ENCODE measurements around the gene VAV1. TPM values are rescaled to one million over a fixed set of nuclear protein-coding genes. Genes with fewer than 3 reads are reported as not detected.

The VAV1 gene
- total RNA-seq, 1 experiment from 2014 or later, result 0.05 TPM

- POLR2A ChIA-PET, result no interaction called here
- TF ChIP-seq, protein P1, sequence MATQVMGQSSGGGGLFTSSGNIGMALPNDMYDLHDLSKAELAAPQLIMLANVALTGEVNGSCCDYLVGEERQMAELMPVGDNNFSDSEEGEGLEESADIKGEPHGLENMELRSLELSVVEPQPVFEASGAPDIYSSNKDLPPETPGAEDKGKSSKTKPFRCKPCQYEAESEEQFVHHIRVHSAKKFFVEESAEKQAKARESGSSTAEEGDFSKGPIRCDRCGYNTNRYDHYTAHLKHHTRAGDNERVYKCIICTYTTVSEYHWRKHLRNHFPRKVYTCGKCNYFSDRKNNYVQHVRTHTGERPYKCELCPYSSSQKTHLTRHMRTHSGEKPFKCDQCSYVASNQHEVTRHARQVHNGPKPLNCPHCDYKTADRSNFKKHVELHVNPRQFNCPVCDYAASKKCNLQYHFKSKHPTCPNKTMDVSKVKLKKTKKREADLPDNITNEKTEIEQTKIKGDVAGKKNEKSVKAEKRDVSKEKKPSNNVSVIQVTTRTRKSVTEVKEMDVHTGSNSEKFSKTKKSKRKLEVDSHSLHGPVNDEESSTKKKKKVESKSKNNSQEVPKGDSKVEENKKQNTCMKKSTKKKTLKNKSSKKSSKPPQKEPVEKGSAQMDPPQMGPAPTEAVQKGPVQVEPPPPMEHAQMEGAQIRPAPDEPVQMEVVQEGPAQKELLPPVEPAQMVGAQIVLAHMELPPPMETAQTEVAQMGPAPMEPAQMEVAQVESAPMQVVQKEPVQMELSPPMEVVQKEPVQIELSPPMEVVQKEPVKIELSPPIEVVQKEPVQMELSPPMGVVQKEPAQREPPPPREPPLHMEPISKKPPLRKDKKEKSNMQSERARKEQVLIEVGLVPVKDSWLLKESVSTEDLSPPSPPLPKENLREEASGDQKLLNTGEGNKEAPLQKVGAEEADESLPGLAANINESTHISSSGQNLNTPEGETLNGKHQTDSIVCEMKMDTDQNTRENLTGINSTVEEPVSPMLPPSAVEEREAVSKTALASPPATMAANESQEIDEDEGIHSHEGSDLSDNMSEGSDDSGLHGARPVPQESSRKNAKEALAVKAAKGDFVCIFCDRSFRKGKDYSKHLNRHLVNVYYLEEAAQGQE (IDR thresholded peaks at IDR 0.05; ENCODE audit: insufficient read depth in 1 of 2, low read depth in 2 of 2, low read length in 1 of 2), result no peak
Observed at GRCh38 chr19:6834433-6834832, 61.9 kb downstream of the VAV1 start.

GRCh38 chr19:6835501-6835900 is 63.0 kb downstream of the VAV1 start:
- ChIA-PET CTCF (no interaction called here), POLR2A (no interaction called here)
- intact Hi-C loops (cut with micrococcal nuclease; ENCODE audit: unreplicated experiment), result no loop called here
- Histone ChIP-seq H3K9me3 (ENCODE audit: control insufficient read depth, insufficient read depth, low read depth, low read length) (no peaks in the 10 kb centered on the region), H3K36me3 (ENCODE audit: control insufficient read depth, insufficient read depth, low read length) (no peaks in the 10 kb centered on the region), H3K4me3 (ENCODE audit: low read depth in 2 of 2, low read length in 2 of 2) (no peak overlapping the region), H3K27me3 (ENCODE audit: control insufficient read depth, insufficient read depth, low read length) (no peaks in the 10 kb centered on the region), H3K27ac (ENCODE audit: low read length) (no peak overlapping the region), H3K4me1 (ENCODE audit: control insufficient read depth, insufficient read depth, low read length) (no peaks in the 10 kb centered on the region)
- no TSS peak for BruUV-seq (replicated peaks)
- ATAC-seq (no peak), DNase-seq (ENCODE audit: low read depth, low spot score) (no peak)
- in situ Hi-C loops (cut with HindIII; ENCODE audit: low pct_unique_long_range_greater_than_20kb, low sequenced_read_pairs), result no loop called here
- TF ChIP-seq CTCF (IDR thresholded peaks at IDR 0.05) (no peak), SIN3A (IDR thresholded peaks at IDR 0.05; ENCODE audit: borderline replicate concordance, insufficient read depth, low read depth, low read length) (no peak), TCF7L2 (IDR thresholded peaks at IDR 0.05; ENCODE audit: low read depth, low read length) (no peak), POLR2AphosphoS5 (IDR thresholded peaks at IDR 0.05; ENCODE audit: low read depth, low read length) (no peak)
- TF ChIP-seq, protein P1 (IDR thresholded peaks at IDR 0.05; ENCODE audit: insufficient read depth in 1 of 2, low read depth in 2 of 2, low read length in 1 of 2), result no peak

More at GRCh38 chr19:6834433-6834832, 61.9 kb downstream of the VAV1 start:
- no peaks in the 10 kb centered on the region for H3K4me1 ChIP-seq (ENCODE audit: control insufficient read depth, insufficient read depth, low read length)
- no peaks in the 10 kb centered on the region for H3K9me3 ChIP-seq (ENCODE audit: control insufficient read depth, insufficient read depth, low read depth, low read length)
- CTCF ChIA-PET, result no interaction called here
- H3K27me3 ChIP-seq (ENCODE audit: control insufficient read depth, insufficient read depth, low read length), result no peaks in the 10 kb centered on the region
- no TSS peak for BruUV-seq (replicated peaks)
- H3K27ac ChIP-seq (ENCODE audit: low read length), result no peak overlapping the region
- in situ Hi-C loops (cut with HindIII; ENCODE audit: low pct_unique_long_range_greater_than_20kb, low sequenced_read_pairs) (no loop called here), intact Hi-C loops (cut with micrococcal nuclease; ENCODE audit: unreplicated experiment) (no loop called here)
- H3K36me3 ChIP-seq (ENCODE audit: control insufficient read depth, insufficient read depth, low read length), result no peaks in the 10 kb centered on the region
- ATAC-seq, result no peak
- no peak overlapping the region for H3K4me3 ChIP-seq (ENCODE audit: low read depth in 2 of 2, low read length in 2 of 2)
- no peak for DNase-seq (ENCODE audit: low read depth, low spot score)
